SK-N-MC (cell line): ENCODE data around the gene ZBTB8B.

Source experiments
- EZH2 ChIP-seq: fragments of 200-600 bp; sonication (generic); IDR thresholded peaks from one replicate; pipeline ENCODE4 v1.6.1; 2017; ENCODE audit warnings: antibody characterized with exemption
- FOXP2 ChIP-seq: optimal IDR thresholded peaks from 2 replicates; pipeline ENCODE3; 2011; ENCODE audit warnings: mild to moderate bottlenecking, moderate library complexity; ENCODE audit not compliant: insufficient read depth; ENCODE audit errors: extremely low read length, control extremely low read depth
- POLR2AphosphoS5 ChIP-seq: IDR thresholded peaks from 2 replicates; pipeline ENCODE4 v1.6.1; 2012; ENCODE audit warnings: mild to moderate bottlenecking, low read depth, low read length, borderline replicate concordance

GRCh38 chr1:32496127-32496526, 31.3 kb downstream of the ZBTB8B start:
- TF ChIP-seq EZH2 (no peak), POLR2AphosphoS5 (no peak), FOXP2 (no peak)
